HEK293 (cell line): Measurements from ENCODE around the gene HPSE.

Experiments used
- CTCF ChIA-PET: fragments of 350-600 bp; formaldehyde crosslinking; extraction: SDS; loops from one replicate; lab custom pipeline; 2021; ENCODE audit warnings: antibody characterized with exemption; lab: Yijun Ruan, JAX
- POLR2A ChIA-PET: fragments of 300-600 bp; formaldehyde crosslinking; extraction: SDS; loops from one replicate; lab custom pipeline; 2020; ENCODE audit warnings: antibody characterized with exemption, inconsistent platforms; lab: Yijun Ruan, JAX
- H3K27ac ChIP-seq: fragments of 200-500 bp; sonication (Bioruptor generic); 2 replicates; pipeline ENCODE4 v1.5.1; 2014; ENCODE audit warnings: low read depth, low read length, control low read depth, inconsistent platforms; ENCODE audit errors: extremely low read depth
- H3K36me3 ChIP-seq, 2 experiments: fragments of 200-500 bp in 1 of 2; sonication (Bioruptor generic) in 1 of 2; 1 replicate in 1 of 2; 2 replicates in 1 of 2; pipeline ENCODE4 v1.5.1; 2014 to 2017; ENCODE audit warnings: inconsistent platforms in 2 of 2, low read length in 2 of 2; ENCODE audit not compliant: control insufficient read depth in 2 of 2, insufficient read depth in 1 of 2
- H3K4me1 ChIP-seq: fragments of 200-500 bp; sonication (Bioruptor generic); 2 replicates; pipeline ENCODE4 v1.5.1; 2014; ENCODE audit warnings: mild to moderate bottlenecking, low read length, inconsistent platforms; ENCODE audit not compliant: control insufficient read depth, insufficient read depth
- H3K4me3 ChIP-seq: 2 replicates; pipeline ENCODE4 v1.5.1; 2011; ENCODE audit warnings: low read depth, mild to moderate bottlenecking, control low read depth, low read length, moderate library complexity
- H3K9me3 ChIP-seq: fragments of 200-500 bp; sonication (Bioruptor generic); 2 replicates; pipeline ENCODE4 v1.5.1; 2014; ENCODE audit warnings: low read depth, low read length, inconsistent platforms; ENCODE audit not compliant: control insufficient read depth, insufficient read depth
- OSR2 ChIP-seq: fragments of 450-650 bp; formaldehyde crosslinking; IDR thresholded peaks from 2 replicates; pipeline ENCODE4 v1.5.1; 2016; ENCODE audit warnings: missing biosample characterization, missing genetic modification characterization
- SETDB1 ChIP-seq: IDR thresholded peaks from one replicate; pipeline ENCODE4 v1.6.1; 2017; ENCODE audit warnings: mild to moderate bottlenecking, low read length, moderate library complexity, mixed read lengths; ENCODE audit not compliant: insufficient read length
- TRIM28 ChIP-seq: IDR thresholded peaks from 2 replicates; pipeline ENCODE4 v1.6.1; 2011; ENCODE audit warnings: low read length, control low read depth, borderline replicate concordance
- WT1 ChIP-seq: fragments of 450-650 bp; formaldehyde crosslinking; IDR thresholded peaks from 2 replicates; pipeline ENCODE4 v1.5.1; 2016; ENCODE audit warnings: missing biosample characterization, missing genetic modification characterization
- ZBTB48 ChIP-seq: fragments of 450-650 bp; formaldehyde crosslinking; IDR thresholded peaks from 2 replicates; pipeline ENCODE4 v1.5.1; 2016; ENCODE audit warnings: missing biosample characterization, missing genetic modification characterization
- ZNF239 ChIP-seq: fragments of 450-650 bp; formaldehyde crosslinking; IDR thresholded peaks from 2 replicates; pipeline ENCODE4 v1.5.1; 2016; ENCODE audit warnings: missing biosample characterization, missing genetic modification characterization
- ZNF354C ChIP-seq: fragments of 450-650 bp; formaldehyde crosslinking; IDR thresholded peaks from 2 replicates; pipeline ENCODE4 v1.5.1; 2016; ENCODE audit warnings: missing biosample characterization, missing genetic modification characterization, low read depth, borderline replicate concordance
- ZNF394 ChIP-seq: fragments of 450-650 bp; formaldehyde crosslinking; IDR thresholded peaks from 2 replicates; pipeline ENCODE4 v1.5.1; 2016; ENCODE audit warnings: missing biosample characterization, missing genetic modification characterization, mild to moderate bottlenecking, moderate library complexity, borderline replicate concordance
- ZNF423 ChIP-seq: fragments of 450-650 bp; formaldehyde crosslinking; IDR thresholded peaks from 2 replicates; pipeline ENCODE4 v1.5.1; 2016; ENCODE audit warnings: missing biosample characterization, missing genetic modification characterization
- ZNF654 ChIP-seq: fragments of 450-650 bp; formaldehyde crosslinking; IDR thresholded peaks from 2 replicates; pipeline ENCODE4 v1.5.1; 2016; ENCODE audit warnings: low read depth, missing biosample characterization, missing genetic modification characterization
- ZNF664 ChIP-seq: fragments of 450-650 bp; formaldehyde crosslinking; IDR thresholded peaks from 2 replicates; pipeline ENCODE4 v1.5.1; 2016; ENCODE audit warnings: missing biosample characterization, missing genetic modification characterization
- TF ChIP-seq, protein P1 (sequence below): fragments of 450-650 bp; formaldehyde crosslinking; IDR thresholded peaks from 2 replicates; pipeline ENCODE4 v1.5.1; 2016; ENCODE audit warnings: missing biosample characterization, missing genetic modification characterization
- TF ChIP-seq, protein P2 (sequence below): IDR thresholded peaks from 2 replicates; pipeline ENCODE4 v1.6.1; 2011; ENCODE audit warnings: mild to moderate bottlenecking, low read depth, low read length, borderline replicate concordance
- TF ChIP-seq, protein P3 (sequence below): fragments of 450-650 bp; formaldehyde crosslinking; IDR thresholded peaks from 2 replicates; pipeline ENCODE4 v1.5.1; 2016; ENCODE audit warnings: missing biosample characterization, missing genetic modification characterization
- TF ChIP-seq, protein P4 (sequence below): fragments of 450-650 bp; formaldehyde crosslinking; IDR thresholded peaks from 2 replicates; pipeline ENCODE4 v1.5.1; 2017; ENCODE audit warnings: missing biosample characterization, mild to moderate bottlenecking, missing genetic modification characterization, moderate library complexity
- TF ChIP-seq, protein P5 (sequence below): fragments of 450-650 bp; formaldehyde crosslinking; IDR thresholded peaks from 2 replicates; pipeline ENCODE4 v1.5.1; 2016; ENCODE audit warnings: missing biosample characterization, missing genetic modification characterization, low read depth

The HPSE gene

DNA sequence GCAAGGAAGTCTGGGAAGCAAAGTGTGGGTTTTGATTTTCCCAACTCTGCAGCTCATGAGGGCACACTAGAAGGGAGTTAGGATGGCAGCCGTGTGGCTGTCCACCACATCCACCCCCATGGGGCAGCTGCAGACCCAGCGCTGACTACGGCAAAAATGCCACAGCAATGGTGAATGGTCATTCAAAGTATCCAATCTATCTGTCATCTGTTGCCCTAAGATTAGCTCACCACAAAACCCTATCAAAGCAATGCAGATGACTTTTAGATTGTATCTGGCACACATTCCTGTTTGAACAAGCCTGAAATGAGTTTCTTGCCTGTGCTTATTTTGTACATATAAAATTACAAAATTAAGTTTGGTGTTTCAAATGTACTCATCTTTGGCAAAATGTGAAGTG, 29.7 kb upstream of the HPSE start (continued):
- TF ChIP-seq, protein P1, sequence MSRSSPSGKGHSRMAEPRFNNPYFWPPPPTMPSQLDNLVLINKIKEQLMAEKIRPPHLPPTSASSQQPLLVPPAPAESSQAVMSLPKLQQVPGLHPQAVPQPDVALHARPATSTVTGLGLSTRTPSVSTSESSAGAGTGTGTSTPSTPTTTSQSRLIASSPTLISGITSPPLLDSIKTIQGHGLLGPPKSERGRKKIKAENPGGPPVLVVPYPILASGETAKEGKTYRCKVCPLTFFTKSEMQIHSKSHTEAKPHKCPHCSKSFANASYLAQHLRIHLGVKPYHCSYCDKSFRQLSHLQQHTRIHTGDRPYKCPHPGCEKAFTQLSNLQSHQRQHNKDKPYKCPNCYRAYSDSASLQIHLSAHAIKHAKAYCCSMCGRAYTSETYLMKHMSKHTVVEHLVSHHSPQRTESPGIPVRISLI (tag by site-specific recombination), result no peak
- TF ChIP-seq, protein P2, sequence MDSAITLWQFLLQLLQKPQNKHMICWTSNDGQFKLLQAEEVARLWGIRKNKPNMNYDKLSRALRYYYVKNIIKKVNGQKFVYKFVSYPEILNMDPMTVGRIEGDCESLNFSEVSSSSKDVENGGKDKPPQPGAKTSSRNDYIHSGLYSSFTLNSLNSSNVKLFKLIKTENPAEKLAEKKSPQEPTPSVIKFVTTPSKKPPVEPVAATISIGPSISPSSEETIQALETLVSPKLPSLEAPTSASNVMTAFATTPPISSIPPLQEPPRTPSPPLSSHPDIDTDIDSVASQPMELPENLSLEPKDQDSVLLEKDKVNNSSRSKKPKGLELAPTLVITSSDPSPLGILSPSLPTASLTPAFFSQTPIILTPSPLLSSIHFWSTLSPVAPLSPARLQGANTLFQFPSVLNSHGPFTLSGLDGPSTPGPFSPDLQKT, result no peak
- TF ChIP-seq ZNF239 (tag by site-specific recombination), result no peak

DNA sequence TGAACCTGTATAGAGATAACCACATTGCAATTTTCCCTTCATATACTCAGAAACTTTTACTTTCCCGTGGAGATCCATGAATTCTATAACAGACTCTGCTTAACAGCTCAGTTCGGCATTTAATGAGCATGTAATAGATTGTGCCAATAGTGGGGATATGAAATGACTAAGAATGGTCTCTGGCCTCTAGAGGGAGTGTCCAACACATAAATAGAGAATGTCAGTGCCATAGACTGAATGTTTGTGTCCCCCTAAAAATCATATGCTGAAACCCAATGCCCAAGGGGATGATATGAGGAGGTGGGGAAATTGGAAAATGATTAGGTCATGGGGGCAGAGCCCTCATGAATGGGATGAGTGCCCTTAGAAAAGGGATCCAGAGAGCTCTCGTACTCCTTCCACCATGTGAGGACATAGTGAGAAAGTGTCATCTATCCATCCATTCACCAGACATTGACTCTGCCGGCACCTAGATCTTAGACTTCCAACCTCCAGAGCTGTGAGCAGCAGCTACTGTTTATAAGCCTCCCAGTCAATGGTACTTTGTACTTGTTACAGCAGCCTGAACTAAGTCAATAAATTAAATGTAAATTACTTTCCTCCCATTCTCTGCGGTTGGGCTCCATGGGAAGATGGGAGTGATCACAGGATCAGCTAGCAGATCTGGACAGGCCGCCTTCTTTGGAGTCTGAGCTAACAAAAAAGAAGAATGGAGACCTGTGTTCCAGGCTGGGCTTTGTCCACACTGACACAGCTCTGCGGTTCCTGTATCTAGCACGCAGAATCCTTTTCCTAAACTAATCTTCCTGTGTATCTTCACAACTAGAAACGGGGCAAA, 28.1 kb upstream of the HPSE start:
- POLR2A ChIA-PET, result no interaction called here
- no peaks in the 10 kb centered on the region; the same call in 1 of the 2 replicates for H3K4me1 ChIP-seq
- peak; percentile 76 for TF ChIP-seq TRIM28
- TF ChIP-seq, protein P3, sequence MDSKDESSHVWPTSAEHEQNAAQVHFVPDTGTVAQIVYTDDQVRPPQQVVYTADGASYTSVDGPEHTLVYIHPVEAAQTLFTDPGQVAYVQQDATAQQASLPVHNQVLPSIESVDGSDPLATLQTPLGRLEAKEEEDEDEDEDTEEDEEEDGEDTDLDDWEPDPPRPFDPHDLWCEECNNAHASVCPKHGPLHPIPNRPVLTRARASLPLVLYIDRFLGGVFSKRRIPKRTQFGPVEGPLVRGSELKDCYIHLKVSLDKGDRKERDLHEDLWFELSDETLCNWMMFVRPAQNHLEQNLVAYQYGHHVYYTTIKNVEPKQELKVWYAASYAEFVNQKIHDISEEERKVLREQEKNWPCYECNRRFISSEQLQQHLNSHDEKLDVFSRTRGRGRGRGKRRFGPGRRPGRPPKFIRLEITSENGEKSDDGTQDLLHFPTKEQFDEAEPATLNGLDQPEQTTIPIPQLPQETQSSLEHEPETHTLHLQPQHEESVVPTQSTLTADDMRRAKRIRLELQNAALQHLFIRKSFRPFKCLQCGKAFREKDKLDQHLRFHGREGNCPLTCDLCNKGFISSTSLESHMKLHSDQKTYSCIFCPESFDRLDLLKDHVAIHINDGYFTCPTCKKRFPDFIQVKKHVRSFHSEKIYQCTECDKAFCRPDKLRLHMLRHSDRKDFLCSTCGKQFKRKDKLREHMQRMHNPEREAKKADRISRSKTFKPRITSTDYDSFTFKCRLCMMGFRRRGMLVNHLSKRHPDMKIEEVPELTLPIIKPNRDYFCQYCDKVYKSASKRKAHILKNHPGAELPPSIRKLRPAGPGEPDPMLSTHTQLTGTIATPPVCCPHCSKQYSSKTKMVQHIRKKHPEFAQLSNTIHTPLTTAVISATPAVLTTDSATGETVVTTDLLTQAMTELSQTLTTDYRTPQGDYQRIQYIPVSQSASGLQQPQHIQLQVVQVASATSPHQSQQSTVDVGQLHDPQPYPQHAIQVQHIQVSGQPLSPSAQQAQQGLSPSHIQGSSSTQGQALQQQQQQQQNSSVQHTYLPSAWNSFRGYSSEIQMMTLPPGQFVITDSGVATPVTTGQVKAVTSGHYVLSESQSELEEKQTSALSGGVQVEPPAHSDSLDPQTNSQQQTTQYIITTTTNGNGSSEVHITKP (tag by site-specific recombination), result peak; percentile 55
- TF ChIP-seq ZNF354C, result no peak
- TF ChIP-seq, protein P4, sequence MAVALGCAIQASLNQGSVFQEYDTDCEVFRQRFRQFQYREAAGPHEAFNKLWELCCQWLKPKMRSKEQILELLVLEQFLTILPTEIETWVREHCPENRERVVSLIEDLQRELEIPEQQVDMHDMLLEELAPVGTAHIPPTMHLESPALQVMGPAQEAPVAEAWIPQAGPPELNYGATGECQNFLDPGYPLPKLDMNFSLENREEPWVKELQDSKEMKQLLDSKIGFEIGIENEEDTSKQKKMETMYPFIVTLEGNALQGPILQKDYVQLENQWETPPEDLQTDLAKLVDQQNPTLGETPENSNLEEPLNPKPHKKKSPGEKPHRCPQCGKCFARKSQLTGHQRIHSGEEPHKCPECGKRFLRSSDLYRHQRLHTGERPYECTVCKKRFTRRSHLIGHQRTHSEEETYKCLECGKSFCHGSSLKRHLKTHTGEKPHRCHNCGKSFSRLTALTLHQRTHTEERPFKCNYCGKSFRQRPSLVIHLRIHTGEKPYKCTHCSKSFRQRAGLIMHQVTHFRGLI (tag by site-specific recombination), result peak; percentile 79; the same call in 1 of the 2 replicates
- peak; percentile 75 for TF ChIP-seq OSR2
- TF ChIP-seq ZNF654 (tag by site-specific recombination), result peak; percentile 37; the same call in 1 of the 2 replicates
- peak; percentile 92 for TF ChIP-seq ZNF664 (tag by site-specific recombination)
- no peak for TF ChIP-seq SETDB1
- TF ChIP-seq WT1 (tag by site-specific recombination), result peak; percentile 89
- TF ChIP-seq, all 188 proteins: peak for 7
- Histone ChIP-seq H3K36me3 (no peaks in the 10 kb centered on the region), H3K27ac (no peak overlapping the region), H3K9me3 (no peaks in the 10 kb centered on the region), H3K4me3 (no peak overlapping the region)
- CTCF ChIA-PET, result interaction anchor here (0.5 to 1.2 kb wide), 5 partner anchors 10 to 87 kb away, joined by 3 to 4 read pairs (median 3); no protein-coding TSS in a partner anchor

DNA sequence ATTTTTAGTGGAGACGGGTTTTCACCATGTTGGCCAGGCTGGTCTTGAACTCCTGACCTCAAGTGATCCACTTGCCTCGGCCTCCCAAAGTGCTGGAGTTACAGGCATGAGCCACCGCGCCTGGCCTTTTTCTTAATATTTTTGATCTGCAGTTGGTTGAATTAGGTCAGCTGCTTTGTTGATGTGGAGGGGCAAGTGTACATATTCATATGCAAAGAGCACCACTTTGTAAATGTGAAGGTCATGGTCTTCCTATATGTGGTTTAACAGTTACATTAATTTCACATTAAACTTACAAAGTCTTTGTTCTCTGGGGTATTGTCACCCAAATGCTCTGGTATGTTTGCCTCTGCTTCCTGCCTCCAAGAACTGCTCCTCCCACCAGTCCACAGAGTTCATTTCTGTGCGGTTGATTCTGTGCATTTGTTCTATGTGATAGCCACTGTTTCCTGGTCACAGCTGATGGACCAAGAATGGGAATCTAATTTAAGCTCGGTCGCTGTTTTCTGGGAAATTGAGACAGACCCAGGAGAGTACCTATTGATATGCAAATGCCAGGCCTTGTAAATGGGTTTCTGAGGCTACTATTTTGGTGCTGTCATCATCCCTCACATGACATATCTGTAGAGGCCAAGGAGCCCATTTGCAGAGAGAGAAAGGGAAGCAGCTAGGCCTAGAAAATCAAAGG, 26.9 kb upstream of the HPSE start:
- ChIA-PET POLR2A (no interaction called here), CTCF (interaction anchor here (0.8 to 1.2 kb wide), 4 partner anchors 10 to 708 kb away, joined by 3 to 4 read pairs (median 4); no protein-coding TSS in a partner anchor)
- Histone ChIP-seq H3K4me3 (no peak overlapping the region), H3K36me3 (no peaks in the 10 kb centered on the region), H3K9me3 (no peaks in the 10 kb centered on the region), H3K27ac (no peak overlapping the region), H3K4me1 (peaks cover 4% of the 10 kb centered on the region; the same call in 1 of the 2 replicates)
- TF ChIP-seq ZNF423 (tag by site-specific recombination), result no peak
- TF ChIP-seq, protein P2, result no peak
- no peak for TF ChIP-seq ZBTB48 (tag by site-specific recombination)
- TF ChIP-seq ZNF394 (tag by site-specific recombination), result no peak
- TF ChIP-seq, protein P5, sequence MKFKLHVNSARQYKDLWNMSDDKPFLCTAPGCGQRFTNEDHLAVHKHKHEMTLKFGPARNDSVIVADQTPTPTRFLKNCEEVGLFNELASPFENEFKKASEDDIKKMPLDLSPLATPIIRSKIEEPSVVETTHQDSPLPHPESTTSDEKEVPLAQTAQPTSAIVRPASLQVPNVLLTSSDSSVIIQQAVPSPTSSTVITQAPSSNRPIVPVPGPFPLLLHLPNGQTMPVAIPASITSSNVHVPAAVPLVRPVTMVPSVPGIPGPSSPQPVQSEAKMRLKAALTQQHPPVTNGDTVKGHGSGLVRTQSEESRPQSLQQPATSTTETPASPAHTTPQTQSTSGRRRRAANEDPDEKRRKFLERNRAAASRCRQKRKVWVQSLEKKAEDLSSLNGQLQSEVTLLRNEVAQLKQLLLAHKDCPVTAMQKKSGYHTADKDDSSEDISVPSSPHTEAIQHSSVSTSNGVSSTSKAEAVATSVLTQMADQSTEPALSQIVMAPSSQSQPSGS (tag by site-specific recombination), result no peak
